GM12873 (cell line): ENCODE results near the gene VSIR.

Source experiments
- TF ChIP-seq, protein P1 (sequence below): IDR thresholded peaks from 2 replicates; pipeline ENCODE4 v1.5.1; 2012; ENCODE audit warnings: low read depth, mild to moderate bottlenecking, moderate library complexity, low read length, control low read depth; ENCODE audit not compliant: insufficient read depth; ENCODE audit errors: missing control alignments

VSIR gene

DNA sequence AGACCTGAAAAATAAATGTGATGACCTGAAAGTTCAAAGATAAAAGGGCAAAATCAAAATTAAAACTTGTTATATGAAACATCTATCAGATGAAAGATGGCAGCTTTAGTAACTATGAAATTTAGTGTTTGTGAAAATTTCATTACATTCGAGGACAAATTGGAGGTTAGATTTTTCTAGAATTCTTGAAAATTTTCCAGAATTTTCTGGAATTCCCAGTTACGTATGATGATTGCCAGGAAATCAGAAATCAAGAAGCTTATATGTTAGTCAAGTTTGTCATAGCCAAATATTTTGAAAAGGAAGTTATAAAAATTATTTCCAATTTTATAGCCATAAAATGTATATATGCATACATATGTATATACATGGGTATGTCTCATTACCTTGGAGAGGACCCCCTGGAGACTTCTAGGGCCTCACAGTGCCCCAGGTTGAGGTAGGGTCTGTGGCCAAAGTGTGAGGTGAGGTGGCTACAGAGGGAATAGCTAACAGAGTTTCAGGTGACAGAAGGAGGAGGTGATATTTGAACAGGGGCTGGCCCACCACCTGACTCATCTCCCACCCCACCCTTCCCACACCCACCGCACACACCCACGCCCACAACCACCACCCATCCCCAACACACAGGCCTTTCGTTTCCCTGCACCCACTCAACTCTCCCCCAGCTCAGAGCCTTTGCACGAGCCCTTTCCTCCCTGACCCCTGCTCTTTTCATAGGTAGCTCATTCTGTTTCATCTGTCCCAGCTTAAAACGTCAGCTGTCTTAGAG lies 75.2 kb downstream of the VSIR start:
- TF ChIP-seq, protein P1, sequence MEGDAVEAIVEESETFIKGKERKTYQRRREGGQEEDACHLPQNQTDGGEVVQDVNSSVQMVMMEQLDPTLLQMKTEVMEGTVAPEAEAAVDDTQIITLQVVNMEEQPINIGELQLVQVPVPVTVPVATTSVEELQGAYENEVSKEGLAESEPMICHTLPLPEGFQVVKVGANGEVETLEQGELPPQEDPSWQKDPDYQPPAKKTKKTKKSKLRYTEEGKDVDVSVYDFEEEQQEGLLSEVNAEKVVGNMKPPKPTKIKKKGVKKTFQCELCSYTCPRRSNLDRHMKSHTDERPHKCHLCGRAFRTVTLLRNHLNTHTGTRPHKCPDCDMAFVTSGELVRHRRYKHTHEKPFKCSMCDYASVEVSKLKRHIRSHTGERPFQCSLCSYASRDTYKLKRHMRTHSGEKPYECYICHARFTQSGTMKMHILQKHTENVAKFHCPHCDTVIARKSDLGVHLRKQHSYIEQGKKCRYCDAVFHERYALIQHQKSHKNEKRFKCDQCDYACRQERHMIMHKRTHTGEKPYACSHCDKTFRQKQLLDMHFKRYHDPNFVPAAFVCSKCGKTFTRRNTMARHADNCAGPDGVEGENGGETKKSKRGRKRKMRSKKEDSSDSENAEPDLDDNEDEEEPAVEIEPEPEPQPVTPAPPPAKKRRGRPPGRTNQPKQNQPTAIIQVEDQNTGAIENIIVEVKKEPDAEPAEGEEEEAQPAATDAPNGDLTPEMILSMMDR = no peak
